K562 (cell line): Measurements from ENCODE around the gene FCGR3B. TPM values are rescaled to one million over a fixed set of nuclear protein-coding genes. Genes with fewer than 3 reads are reported as not detected.
"Not testable (repeated sequence)": the region's sequence is repeated elsewhere in the genome, so short reads cannot be mapped to it uniquely, and the experiment has no call there.

Source experiments
- ATAC-seq: fragments of 200-7000 bp; cut with Tn5 transposase; 3 replicates; pipeline ENCODE4 v1.9.1; 2020; ENCODE audit warnings: moderate library complexity
- BruUV-seq: library from RNA; stranded (reverse); fragments of 400-500 nt; replicated peaks from 2 replicates; lab custom pipeline; 2021; lab: Mats Ljungman, UMichigan
- CTCF ChIA-PET: fragments of 300-600 bp; formaldehyde crosslinking; extraction: SDS; loops from one replicate; lab custom pipeline; 2021; ENCODE audit warnings: low intra/inter-chr PET ratio; lab: Yijun Ruan, JAX
- POLR2A ChIA-PET: fragments of 300-600, 350-650 bp; sonication (Branson Sonifier 250); formaldehyde crosslinking; extraction: SDS; loops from one replicate; lab custom pipeline; 2021; ENCODE audit warnings: antibody characterized with exemption, inconsistent platforms; lab: Yijun Ruan, JAX
- DNase-seq, 4 experiments: peaks; one replicate each; pipeline versions ENCODE4 v3.0.0 to v3.0.0-alpha.2; 2011 to 2018; ENCODE audit warnings: low spot score in 3 of 4, mixed read lengths in 3 of 4; ENCODE audit errors: extremely low read depth in 1 of 4
- FAIRE-seq: peaks from 2 replicates; lab custom pipeline; 2011; peaks lifted over from hg19 to GRCh38; lab: Jason Lieb, UNC
- H2AFZ ChIP-seq: 2 replicates; pipeline ENCODE4 v1.6.0; 2011; ENCODE audit warnings: low read depth, low read length, control low read depth, inconsistent platforms
- H3K27ac ChIP-seq: fragments of 200-600 bp; 3 replicates; pipeline ENCODE4 v1.8.0; 2011; ENCODE audit warnings: low read depth, mild to moderate bottlenecking, control low read depth, inconsistent platforms, low read length, moderate library complexity, mixed read lengths; ENCODE audit errors: extremely low read depth
- H3K27me3 ChIP-seq, 2 experiments: fragments of 300-600 bp in 1 of 2; 2 replicates in 1 of 2; 3 replicates in 1 of 2; pipeline versions ENCODE4 v1.6.0 to v1.8.0; 2011; ENCODE audit warnings: inconsistent platforms in 2 of 2, low read length in 2 of 2, mild to moderate bottlenecking in 1 of 2, mixed read lengths in 1 of 2, moderate library complexity in 1 of 2; ENCODE audit not compliant: control insufficient read depth in 2 of 2, insufficient read depth in 2 of 2
- H3K36me3 ChIP-seq: fragments of 300-600 bp; 3 replicates; pipeline ENCODE4 v1.8.0; 2011; ENCODE audit warnings: mild to moderate bottlenecking, low read length, inconsistent platforms; ENCODE audit not compliant: control insufficient read depth, insufficient read depth
- H3K4me1 ChIP-seq, 2 experiments: fragments of 200-600 bp in 1 of 2; replicated peaks in 1 of 2; 2 replicates in 1 of 2; 3 replicates in 1 of 2; pipeline versions ENCODE4 v1.5.1 to v1.8.0; 2011; ENCODE audit warnings: inconsistent platforms in 2 of 2, low read length in 2 of 2, mild to moderate bottlenecking in 1 of 2, mixed read lengths in 1 of 2, moderate library complexity in 1 of 2; ENCODE audit not compliant: control insufficient read depth in 2 of 2, insufficient read depth in 2 of 2
- H3K4me2 ChIP-seq: 2 replicates; pipeline ENCODE4 v1.6.1; 2011; ENCODE audit warnings: low read length, control low read depth, inconsistent platforms, mixed read lengths; ENCODE audit not compliant: insufficient read depth
- H3K4me3 ChIP-seq: fragments of 200-600 bp; sonication (generic), shearing (Covaris generic); 2 replicates; pipeline ENCODE4 v1.5.1; 2016; ENCODE audit warnings: control low read depth, inconsistent platforms
- H3K79me2 ChIP-seq: fragments of 200-600 bp; 3 replicates; pipeline ENCODE4 v1.8.0; 2011; ENCODE audit warnings: low read length, inconsistent platforms; ENCODE audit not compliant: control insufficient read depth, insufficient read depth
- H3K9ac ChIP-seq, 2 experiments: 2 replicates each; pipeline versions ENCODE4 v1.6.0 to v1.6.1; 2011; ENCODE audit warnings: low read depth in 2 of 2, low read length in 2 of 2, control low read depth in 1 of 2, inconsistent platforms in 1 of 2, mild to moderate bottlenecking in 1 of 2, mixed read lengths in 1 of 2; ENCODE audit not compliant: insufficient read depth in 1 of 2
- H3K9me1 ChIP-seq: one replicate; pipeline ENCODE4 v1.6.0; 2011; ENCODE audit warnings: inconsistent platforms, mild to moderate bottlenecking, low read length, moderate library complexity; ENCODE audit not compliant: control insufficient read depth, insufficient read depth
- H3K9me3 ChIP-seq: replicated peaks from 2 replicates; pipeline ENCODE4 v1.5.1; 2011; ENCODE audit warnings: low read depth, low read length, inconsistent platforms; ENCODE audit not compliant: control insufficient read depth, insufficient read depth
- H4K20me1 ChIP-seq: replicated peaks from 2 replicates; pipeline ENCODE4 v1.6.1; 2011; ENCODE audit warnings: low read length, inconsistent platforms, mixed read lengths; ENCODE audit not compliant: control insufficient read depth, insufficient read depth
- ATF3 ChIP-seq, 2 experiments: fragments of 450-650 bp in 1 of 2; sonication (generic) in 1 of 2; formaldehyde crosslinking in 1 of 2; IDR thresholded peaks in 1 of 2; conservative IDR thresholded peaks in 1 of 2; 2 replicates each; pipeline versions ENCODE4 v1.6.1 to v1.8.1; 2016 to 2023; ENCODE audit warnings: mild to moderate bottlenecking in 2 of 2, moderate library complexity in 2 of 2, inconsistent platforms in 1 of 2, missing genetic modification reagents in 1 of 2
- BRD9 ChIP-seq: fragments of 450-650 bp; IDR thresholded peaks from 2 replicates; pipeline ENCODE4 v1.6.1; 2018; ENCODE audit warnings: low read depth; ENCODE audit not compliant: partially characterized antibody
- CC2D1A ChIP-seq: fragments of 450-650 bp; IDR thresholded peaks from 2 replicates; pipeline ENCODE4 v1.6.1; 2017; ENCODE audit warnings: mild to moderate bottlenecking
- FOXA3 ChIP-seq, 2 experiments: fragments of 450-650 bp in 1 of 2; sonication (generic) in 1 of 2; formaldehyde crosslinking; IDR thresholded peaks in 1 of 2; conservative IDR thresholded peaks in 1 of 2; 2 replicates each; pipeline versions ENCODE4 v1.4.0 to v1.8.0; 2020 to 2022; ENCODE audit warnings: mild to moderate bottlenecking in 2 of 2, missing genetic modification reagents in 1 of 2
- GATA2 ChIP-seq: sonication (generic); formaldehyde crosslinking; IDR thresholded peaks from 2 replicates; pipeline ENCODE4 v1.4.0; 2020; ENCODE audit warnings: mild to moderate bottlenecking, missing genetic modification reagents
- JUND ChIP-seq, 2 experiments: IDR thresholded peaks; 2 replicates in 1 of 2; 3 replicates in 1 of 2; pipeline ENCODE4 v1.6.1; 2011; ENCODE audit warnings: borderline replicate concordance in 2 of 2, low read depth in 2 of 2, low read length in 2 of 2, improper control_type of control experiment in 1 of 2, missing biosample characterization in 1 of 2, missing genetic modification characterization in 1 of 2, missing genetic modification reagents in 1 of 2
- ZNF143 ChIP-seq: sonication (generic); formaldehyde crosslinking; IDR thresholded peaks from 2 replicates; pipeline ENCODE4 v1.9.0; 2022; ENCODE audit warnings: mild to moderate bottlenecking, missing genetic modification reagents
- WGBS: fragments of 100-300 bp; shearing (Covaris generic); methylation state at CpG from one replicate; pipeline ENCODE4 v1.1.6; 2016; ENCODE audit warnings: low coverage, mixed read lengths; ENCODE audit not compliant: insufficient coverage; ENCODE audit errors: missing lambda C conversion rate; 5-methylcytosine and 5-hydroxymethylcytosine counted together
- in situ Hi-C: fragments of 300-500 bp; cut with MboI; formaldehyde crosslinking; loops from 4 replicates; pipeline ENCODE4 v1.15.0; 2018; ENCODE audit warnings: inconsistent platforms, mixed read lengths
- intact Hi-C: fragments of 100-400 bp; cut with micrococcal nuclease; formaldehyde crosslinking; loops from 2 replicates; pipeline ENCODE4 v1.14.2; 2022
- polyA plus RNA-seq, 8 experiments: library from polyadenylated mRNA; depleted of rRNA in 4 of 8; stranded (reverse) in 5 of 8; unstranded in 3 of 8; fragments of >200 nt; fragmentation: Nextera tagmentation in 2 of 8; fragmentation: Illumina TruSeq in 1 of 8; extraction: Ambion mirVana in 2 of 8; extraction: Trizol in 1 of 8; gene quantifications; 2 replicates each; pipeline versions ENCODE4 v1.2.1 to v1.2.3, GENCODE V29; 2011 to 2014; ENCODE audit warnings: inconsistent platforms in 1 of 8, missing spikeins in 1 of 8
- total RNA-seq, 7 experiments: library from RNA; depleted of rRNA in 6 of 7; stranded (reverse); fragments of >200 nt in 6 of 7; fragmentation: Illumina TruSeq in 2 of 7; extraction: Trizol in 2 of 7; gene quantifications; 2 replicates each; pipeline versions ENCODE4 v1.2.1 to v1.2.3, GENCODE V29; 2011 to 2021; ENCODE audit warnings: low replicate concordance in 1 of 7
- TF ChIP-seq, protein P1 (sequence below), 2 experiments: fragments of 450-650 bp; formaldehyde crosslinking in 1 of 2; IDR thresholded peaks; 2 replicates each; pipeline versions ENCODE4 v1.4.0 to v1.6.1; 2014 to 2020; ENCODE audit warnings: mild to moderate bottlenecking in 2 of 2, borderline replicate concordance in 1 of 2, low read depth in 1 of 2

The FCGR3B gene
- total and polyA plus RNA-seq, 9 of the 15 experiments (the other 6 are each of a cell fraction or from before 2014, with no cell fraction given): 0.18 to 1.1 (median 0.40) TPM

DNA sequence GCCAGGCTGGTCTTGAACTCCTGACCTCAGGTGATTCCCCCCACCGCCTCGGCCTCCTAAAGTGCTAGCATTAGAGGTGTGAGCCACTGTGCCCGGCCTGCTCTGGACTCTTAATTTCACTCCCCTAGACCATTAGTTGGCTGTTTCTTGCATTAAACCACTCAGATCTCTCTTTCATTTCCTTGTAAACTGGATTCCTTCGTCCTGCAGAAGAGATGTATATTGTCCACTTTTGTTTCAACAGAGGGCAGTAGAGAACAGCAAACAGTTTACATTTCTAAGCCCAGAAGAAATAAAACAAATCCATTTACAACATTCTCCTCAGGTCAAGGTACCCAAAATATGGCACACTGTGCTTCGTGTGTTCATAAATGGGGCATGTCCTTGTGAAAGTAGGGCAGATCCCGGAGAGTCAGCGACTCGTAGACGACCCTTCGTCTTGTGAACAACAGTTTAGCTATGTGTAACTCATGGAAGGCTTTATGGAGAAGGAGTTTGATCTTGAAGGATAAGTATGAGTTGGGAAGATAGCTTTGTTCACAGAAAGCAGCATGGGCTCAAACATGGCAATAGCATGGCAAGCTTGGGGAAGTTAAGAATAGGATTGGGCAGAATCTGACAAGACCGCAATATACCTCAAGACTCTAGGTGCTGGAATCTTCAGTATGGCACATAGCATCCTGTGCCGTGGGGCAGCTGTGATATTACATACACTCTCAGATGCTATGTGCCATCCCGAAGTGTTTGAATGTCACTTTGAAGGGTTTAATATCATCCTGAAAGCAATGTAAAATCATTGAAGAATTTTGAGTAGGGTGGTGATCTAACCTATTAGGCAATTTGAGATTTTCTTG is 16.8 kb upstream of the FCGR3B start:
- Histone ChIP-seq H3K4me2 (peak overlapping the region; percentile 56), H2AFZ (peak overlapping the region; percentile 81), H3K9ac (0 out of 4 replicates have a peak overlapping the region, but pooled peaks of 1 of the 2 experiments have one; percentile 3)
- H3K4me3 ChIP-seq; H3K27me3 ChIP-seq; H4K20me1 ChIP-seq; H3K27ac ChIP-seq; H3K36me3 ChIP-seq; POLR2A ChIA-PET; BruUV-seq; H3K79me2 ChIP-seq; H3K9me3 ChIP-seq; H3K9me1 ChIP-seq; H3K4me1 ChIP-seq; TF ChIP-seq ATF3 (IDR thresholded peaks at IDR 0.05); JUND (tag; IDR thresholded peaks at IDR 0.05; ENCODE audit: borderline replicate concordance, low read depth, low read length): not testable (repeated sequence)
- ATAC-seq (peak; percentile 84), DNase-seq (peak in 3 of 4 experiments; percentile 8 to 68 (median 13)), FAIRE-seq (peak; percentile 65)
- 31% methylated on average over 11 of the region's 13 CpGs for WGBS
- CTCF ChIA-PET: interaction anchor here (0.7 to 1.6 kb wide), 3 partner anchors 91 to 437 kb away, joined by 4 to 9 read pairs (median 4); no protein-coding TSS in a partner anchor
- in situ Hi-C loops: loop anchor here (5.0 kb wide), 1 partner anchor 95 kb away; no protein-coding TSS in a partner anchor
- intact Hi-C loops: loop anchor here (1.0 to 5.0 kb wide), 3 partner anchors 35 to 91 kb away; no protein-coding TSS in a partner anchor
- TF ChIP-seq, protein P1, sequence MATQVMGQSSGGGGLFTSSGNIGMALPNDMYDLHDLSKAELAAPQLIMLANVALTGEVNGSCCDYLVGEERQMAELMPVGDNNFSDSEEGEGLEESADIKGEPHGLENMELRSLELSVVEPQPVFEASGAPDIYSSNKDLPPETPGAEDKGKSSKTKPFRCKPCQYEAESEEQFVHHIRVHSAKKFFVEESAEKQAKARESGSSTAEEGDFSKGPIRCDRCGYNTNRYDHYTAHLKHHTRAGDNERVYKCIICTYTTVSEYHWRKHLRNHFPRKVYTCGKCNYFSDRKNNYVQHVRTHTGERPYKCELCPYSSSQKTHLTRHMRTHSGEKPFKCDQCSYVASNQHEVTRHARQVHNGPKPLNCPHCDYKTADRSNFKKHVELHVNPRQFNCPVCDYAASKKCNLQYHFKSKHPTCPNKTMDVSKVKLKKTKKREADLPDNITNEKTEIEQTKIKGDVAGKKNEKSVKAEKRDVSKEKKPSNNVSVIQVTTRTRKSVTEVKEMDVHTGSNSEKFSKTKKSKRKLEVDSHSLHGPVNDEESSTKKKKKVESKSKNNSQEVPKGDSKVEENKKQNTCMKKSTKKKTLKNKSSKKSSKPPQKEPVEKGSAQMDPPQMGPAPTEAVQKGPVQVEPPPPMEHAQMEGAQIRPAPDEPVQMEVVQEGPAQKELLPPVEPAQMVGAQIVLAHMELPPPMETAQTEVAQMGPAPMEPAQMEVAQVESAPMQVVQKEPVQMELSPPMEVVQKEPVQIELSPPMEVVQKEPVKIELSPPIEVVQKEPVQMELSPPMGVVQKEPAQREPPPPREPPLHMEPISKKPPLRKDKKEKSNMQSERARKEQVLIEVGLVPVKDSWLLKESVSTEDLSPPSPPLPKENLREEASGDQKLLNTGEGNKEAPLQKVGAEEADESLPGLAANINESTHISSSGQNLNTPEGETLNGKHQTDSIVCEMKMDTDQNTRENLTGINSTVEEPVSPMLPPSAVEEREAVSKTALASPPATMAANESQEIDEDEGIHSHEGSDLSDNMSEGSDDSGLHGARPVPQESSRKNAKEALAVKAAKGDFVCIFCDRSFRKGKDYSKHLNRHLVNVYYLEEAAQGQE (IDR thresholded peaks at IDR 0.05; ENCODE audit: borderline replicate concordance): peak; percentile 94
- TF ChIP-seq, protein P1 (CRISPR knock-in tag; IDR thresholded peaks at IDR 0.05; ENCODE audit: low read depth): not testable (repeated sequence)
- TF ChIP-seq ATF3 (CRISPR knock-in tag; conservative IDR thresholded peaks at IDR 0.05) (0 out of 2 replicates have a peak, but pooled peaks have one; percentile 31), BRD9 (peak; percentile 86), ZNF143 (CRISPR knock-in tag) (0 out of 2 replicates have a peak, but pooled peaks have one; percentile 23), GATA2 (CRISPR knock-in tag) (peak; percentile 35), JUND (IDR thresholded peaks at IDR 0.05; ENCODE audit: borderline replicate concordance, low read depth, low read length) (peak; percentile 20; the same call in 1 of the 2 replicates), CC2D1A (peak; percentile 91), FOXA3 (CRISPR knock-in tag; conservative IDR thresholded peaks at IDR 0.05 in 1 of 2, IDR thresholded peaks at IDR 0.05 in 1 of 2) (peak in 1 of 2 experiments; percentile 20; a peak in 1 of 4 replicates)
